GM18526 (cell line): ENCODE results near the gene ZNRF3.

Experiments used
- POLR2A ChIP-seq: IDR thresholded peaks from 3 replicates; pipeline ENCODE4 v1.6.1; 2011; ENCODE audit not compliant: insufficient read length; ENCODE audit errors: extremely low read depth

ZNRF3 gene

GRCh38 chr22:28900379-28900925 is 17.1 kb downstream of the ZNRF3 start:
- no peak for TF ChIP-seq POLR2A

GRCh38 chr22:28902490-28902889 is 19.1 kb downstream of the ZNRF3 start:
- TF ChIP-seq POLR2A: no peak

DNA sequence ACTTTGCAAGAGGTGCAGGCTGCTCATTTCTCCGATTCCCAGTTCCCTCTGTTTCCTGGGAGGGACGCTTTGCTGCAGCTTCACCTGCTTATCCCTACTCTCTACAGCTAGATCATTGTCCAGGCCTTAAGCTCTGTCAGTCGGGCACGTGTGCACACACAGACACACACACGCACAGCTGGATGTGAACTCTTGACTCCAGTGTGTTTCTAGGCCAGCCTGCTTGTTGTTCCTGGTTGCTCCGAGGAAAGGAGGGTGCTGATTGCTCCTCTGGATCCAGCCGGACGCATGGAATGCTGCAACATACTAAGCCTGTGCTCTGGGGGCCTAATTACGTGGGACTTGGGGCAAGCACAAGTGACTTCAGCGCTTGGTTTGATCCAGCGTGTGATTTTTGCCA is 19.7 kb downstream of the ZNRF3 start:
- no peak for TF ChIP-seq POLR2A

DNA sequence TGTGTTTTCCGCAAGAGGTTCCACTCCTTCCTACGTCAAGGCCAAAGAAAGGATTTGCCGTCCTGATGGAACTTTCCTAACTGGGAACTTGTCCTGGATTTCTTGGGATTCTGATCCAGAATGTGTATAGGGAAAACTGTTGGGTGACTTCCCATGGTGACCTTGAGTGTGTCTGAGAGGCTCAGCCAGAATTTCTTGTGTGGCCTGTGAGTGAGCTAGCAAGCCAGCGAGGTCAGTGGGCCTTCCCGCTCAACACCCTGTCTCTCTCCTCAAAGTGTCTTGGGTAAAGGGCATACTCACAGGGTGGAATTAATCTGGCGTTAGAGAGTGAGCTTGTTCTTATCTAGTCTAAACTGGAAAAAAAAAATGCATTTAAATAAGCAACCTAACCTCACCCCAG is 20.4 kb downstream of the ZNRF3 start:
- no peak for TF ChIP-seq POLR2A

GRCh38 chr22:28904211-28904896 is 21.0 kb downstream of the ZNRF3 start:
- no peak for TF ChIP-seq POLR2A

DNA sequence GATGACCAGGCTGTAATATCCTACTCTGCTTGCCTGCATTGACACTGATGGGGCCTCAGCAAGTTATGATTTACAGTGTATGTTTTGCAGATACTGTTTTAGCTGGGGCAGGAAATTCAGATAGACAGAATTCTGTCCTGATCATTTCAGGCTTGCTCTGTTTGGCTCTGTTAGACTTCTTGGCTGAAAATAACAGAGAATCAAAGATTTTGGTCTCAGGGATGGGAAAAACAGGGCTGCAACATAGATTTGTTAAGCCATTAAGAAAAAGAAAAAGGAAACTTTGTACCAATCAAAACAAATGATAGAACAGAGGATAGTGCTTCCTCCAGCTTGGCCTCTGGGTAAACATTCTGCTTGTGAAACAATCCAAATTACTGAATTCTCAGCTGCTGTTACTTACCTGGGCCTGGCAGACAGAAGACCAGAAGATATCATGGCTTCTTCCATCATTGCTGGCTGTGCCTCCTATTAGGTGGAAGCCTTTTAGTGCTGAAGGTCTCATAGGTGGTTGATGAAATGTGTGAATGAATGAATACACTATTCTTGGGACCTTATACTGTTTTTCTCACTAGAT is 22.0 kb downstream of the ZNRF3 start:
- no peak for TF ChIP-seq POLR2A

DNA sequence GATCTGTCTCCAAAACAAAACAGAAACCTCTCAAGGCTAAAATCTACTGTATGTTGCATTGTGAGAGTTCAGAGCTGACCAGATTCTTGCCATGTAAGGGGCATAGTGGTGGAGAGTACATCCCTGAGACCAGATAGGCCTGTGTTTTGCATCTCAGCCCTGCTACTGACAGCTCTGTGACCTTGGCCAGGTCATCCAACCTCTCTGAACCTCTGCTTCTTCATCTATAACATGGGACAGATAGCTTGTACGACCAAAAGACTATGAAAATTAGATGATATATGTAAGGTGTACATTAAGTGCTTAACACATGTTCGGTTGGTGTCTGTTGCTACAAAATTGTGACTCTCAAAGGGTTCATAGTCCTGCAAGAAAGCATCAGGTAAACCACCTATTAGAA is 22.9 kb downstream of the ZNRF3 start:
- no peak for TF ChIP-seq POLR2A

DNA sequence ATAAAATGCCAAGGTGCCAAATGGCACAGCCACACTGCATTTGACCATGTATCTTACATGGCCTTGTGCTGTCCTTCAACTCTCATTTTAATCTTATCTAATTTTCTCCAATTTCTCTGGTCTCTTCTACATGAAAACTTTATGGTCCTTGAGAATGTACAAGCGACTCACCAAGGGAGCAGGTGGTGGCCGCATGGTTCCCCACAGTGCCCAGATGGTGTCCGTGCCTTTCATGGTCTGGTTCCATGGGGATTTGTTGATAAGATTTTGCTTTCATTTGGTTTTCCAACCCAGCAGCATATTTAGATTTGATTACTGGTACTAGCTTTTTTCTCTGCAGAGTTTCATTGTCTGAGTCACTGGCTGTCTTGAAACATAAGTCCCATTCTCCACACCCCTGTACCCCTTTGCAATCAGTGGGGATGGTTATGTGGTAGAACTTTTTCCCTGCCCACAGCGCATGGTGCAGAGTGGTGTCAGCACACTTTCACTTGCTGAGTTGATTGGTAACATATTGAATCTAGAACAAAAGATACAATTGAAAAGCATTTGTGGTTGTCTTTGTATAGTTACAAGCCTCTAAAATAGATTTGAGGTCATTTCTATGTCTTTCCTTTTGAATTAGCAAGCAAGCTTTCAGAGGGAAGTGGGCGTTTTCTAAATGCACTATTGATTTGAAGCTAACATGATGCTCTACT is 24.1 kb downstream of the ZNRF3 start:
- no peak for TF ChIP-seq POLR2A

DNA sequence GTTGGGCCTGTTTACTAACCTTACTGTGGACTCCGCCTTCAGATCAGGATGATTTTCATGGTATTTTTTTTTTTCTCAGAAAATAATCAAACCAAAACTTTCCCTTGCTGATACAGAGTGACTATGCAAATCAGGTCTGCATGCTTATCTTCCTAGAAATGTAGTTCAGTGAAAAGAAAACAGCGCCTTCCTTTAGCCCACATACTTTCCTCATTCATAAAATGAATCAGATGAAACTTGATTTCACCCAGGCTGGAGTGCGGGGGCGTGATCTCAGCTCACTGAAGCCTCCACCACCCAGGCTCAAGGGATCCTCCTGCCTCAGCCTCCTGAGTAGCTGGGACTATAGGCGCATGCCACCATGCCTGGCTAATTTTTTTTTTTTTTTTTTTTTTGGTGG is 26.0 kb downstream of the ZNRF3 start:
- TF ChIP-seq POLR2A: no peak

GRCh38 chr22:28910569-28911303 is 27.4 kb downstream of the ZNRF3 start:
- TF ChIP-seq POLR2A: no peak

- no peak for TF ChIP-seq POLR2A
Measured at GRCh38 chr22:28911304-28911690, 27.9 kb downstream of the ZNRF3 start.

DNA sequence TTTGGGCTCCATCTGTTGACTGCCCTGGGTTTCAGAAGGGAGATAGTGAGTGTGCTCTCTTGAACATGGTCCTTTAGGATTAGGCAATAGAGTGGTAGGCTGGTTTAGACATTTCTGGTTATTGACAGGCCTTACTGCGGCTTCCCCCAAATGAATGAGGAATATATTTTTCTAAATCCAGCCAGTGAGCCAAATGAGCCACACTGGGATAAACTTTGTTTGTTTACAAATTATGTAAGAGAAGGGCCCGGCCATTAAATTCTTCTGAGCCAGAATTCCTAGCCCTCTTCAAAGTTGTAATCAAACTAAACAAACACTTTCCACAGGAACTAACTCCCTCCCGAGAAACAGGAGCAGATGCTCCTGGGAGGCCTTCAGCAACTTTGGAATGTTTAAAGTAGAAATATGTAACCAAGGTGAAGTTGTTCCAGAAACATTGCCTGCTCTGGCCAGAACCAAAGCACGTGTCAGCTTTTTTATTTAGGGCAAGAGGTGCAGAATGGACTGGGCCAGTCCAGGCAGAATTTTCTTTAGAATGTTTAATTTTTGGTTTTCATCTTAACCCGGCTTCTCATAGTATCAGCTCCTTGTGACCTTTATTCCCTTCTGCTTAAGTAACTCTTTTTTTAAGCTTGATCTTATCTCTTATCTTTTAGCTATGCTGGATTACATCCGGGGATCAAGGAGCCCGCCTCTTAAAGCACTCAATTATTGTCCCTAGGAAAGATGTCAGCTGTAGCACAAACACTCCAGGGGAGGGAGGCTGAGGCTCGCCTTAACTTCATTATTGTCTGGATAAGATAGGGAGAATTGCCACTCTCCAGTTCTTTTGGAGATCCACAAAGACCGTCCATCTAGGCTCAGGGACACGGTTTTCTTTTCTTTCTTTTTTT is 28.7 kb downstream of the ZNRF3 start:
- no peak for TF ChIP-seq POLR2A

DNA sequence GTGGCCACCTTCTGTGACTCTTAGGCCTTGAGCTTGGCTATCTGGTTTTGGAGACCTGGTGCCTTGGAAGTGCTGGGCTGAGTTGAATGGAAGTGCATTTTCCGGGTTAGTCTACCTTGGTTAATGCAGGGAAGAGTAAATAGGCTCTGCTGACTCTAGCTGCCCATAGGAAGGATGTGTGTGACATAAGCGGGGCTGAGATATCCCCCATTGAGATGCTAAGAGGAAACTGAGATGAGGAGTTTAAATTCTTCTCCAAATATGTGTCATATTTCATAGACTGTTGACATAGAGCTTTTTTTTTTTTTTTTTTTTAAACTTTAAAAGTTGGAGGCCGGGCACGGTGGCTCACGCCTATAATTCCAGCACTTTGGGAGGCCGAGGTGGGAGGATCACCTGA is 30.8 kb downstream of the ZNRF3 start:
- TF ChIP-seq POLR2A: no peak

- TF ChIP-seq POLR2A: no peak
Measured at GRCh38 chr22:28915969-28916368, 32.6 kb downstream of the ZNRF3 start.
